HUDEP-2 (cell line): ENCODE measurements around the gene RFX2.
"Not testable (repeated sequence)": the region's sequence is repeated elsewhere in the genome, so short reads cannot be mapped to it uniquely, and the experiment has no call there.

Experiments used
- DNase-seq, 76 experiments: peaks; one replicate each; lab custom pipeline; 2025; ENCODE audit not compliant: unreplicated experiment in 76 of 76; lab: John Stamatoyannopoulos, UW

Gene RFX2

GRCh38 chr19:6106643-6107294 lies 3.5 kb downstream of the RFX2 start:
- not testable (repeated sequence) for DNase-seq

DNA sequence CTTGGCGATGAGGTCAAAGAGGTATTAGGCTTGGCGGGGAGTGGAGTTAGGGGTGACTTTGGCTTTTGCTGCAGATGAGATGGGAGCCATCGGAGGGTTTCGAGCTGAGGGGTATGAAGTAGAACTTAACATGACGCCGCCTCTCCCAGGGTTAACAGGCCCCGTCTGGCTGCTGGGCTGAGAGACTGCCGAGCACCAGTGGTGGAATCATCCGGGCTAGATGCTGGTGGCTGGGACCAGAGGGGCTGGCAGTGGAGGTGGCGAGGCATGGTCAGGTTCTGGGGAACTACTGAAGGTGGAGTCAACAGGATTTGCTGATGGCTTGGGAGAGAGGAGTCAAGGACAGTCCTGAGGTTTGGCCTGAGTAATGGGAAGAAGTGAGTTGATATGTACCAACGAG lies 4.9 kb downstream of the RFX2 start:
- no peak for DNase-seq

GRCh38 chr19:6103894-6104293 lies 6.4 kb downstream of the RFX2 start:
- no peak for DNase-seq

GRCh38 chr19:6103217-6103644 lies 7.1 kb downstream of the RFX2 start:
- peak in 17 of 76 experiments; percentile 8 to 70 (median 32) for DNase-seq

DNA sequence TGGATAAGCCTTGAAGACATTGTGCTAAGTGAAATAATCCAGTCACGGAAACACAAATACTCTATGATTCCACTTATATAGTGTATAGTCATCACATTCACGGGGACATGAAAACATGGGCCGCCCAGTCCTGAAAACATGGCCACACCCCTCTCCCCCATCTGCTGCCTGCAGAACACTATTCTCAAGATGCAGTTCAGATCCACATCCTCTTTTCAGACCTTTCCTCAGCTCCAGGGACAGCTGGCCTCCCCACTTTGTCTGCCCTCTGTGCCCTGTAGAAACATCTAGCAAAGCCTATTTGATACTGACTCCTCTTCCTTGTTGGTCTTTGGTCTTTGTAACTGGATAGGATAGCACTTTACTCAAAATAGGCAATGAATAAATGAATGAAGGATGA lies 8.3 kb downstream of the RFX2 start:
- DNase-seq, result no peak

GRCh38 chr19:6101291-6101825 lies 8.9 kb downstream of the RFX2 start:
- no peak for DNase-seq

DNA sequence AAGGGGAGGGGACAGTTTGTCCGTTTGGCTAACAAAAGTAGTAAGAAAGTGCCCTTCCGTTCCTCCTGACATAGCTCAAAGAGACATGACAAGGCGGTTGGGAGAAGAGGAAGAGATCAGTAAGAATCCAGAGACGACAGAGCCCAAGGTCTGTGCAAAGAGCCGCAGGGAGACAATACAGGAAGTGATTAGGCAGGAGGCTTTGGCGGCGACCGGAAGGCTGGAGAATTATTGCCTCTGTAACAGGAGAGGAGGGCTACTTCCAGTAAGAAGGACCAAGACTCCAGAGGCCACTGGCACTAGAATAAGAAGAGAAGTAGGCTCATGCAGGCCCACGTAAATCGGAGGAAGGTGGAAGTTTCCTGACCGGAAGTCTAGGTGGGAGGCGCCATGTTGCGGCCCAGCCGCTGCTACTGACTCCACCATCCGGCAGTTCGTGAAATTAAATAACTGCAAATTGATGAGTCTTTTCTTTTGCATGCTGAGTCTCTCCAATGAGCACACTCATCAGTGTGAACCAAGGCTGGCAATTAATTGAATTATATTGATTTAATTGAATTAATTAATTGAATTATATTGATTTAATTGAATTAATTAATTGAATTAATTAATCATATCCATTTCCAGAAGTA lies 9.9 kb downstream of the RFX2 start:
- DNase-seq, result peak in 44 of 76 experiments; percentile 12 to 75 (median 40)

- peak in 1 of 76 experiments; percentile 10 for DNase-seq
Observed at GRCh38 chr19:6099599-6099998, 10.7 kb downstream of the RFX2 start.

DNA sequence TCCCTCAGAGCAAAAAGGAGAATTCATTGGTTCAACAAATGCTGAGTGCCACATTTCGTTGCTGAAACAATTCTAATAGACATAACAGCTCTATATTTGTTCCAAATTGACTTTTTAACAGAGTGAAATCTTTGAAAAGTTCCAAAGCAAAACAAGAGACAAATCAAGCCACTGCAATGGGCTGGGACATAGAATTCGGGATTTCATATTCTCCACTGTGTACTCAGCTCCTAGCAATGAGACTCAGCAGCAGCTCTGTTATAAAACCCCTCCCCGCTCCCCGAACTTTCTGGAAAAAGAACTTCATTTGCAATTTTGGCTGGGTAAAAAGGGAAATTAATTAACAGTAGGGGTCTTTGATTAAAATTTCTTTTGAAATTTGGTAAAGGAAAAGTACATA lies 11.3 kb downstream of the RFX2 start:
- DNase-seq, result no peak

DNA sequence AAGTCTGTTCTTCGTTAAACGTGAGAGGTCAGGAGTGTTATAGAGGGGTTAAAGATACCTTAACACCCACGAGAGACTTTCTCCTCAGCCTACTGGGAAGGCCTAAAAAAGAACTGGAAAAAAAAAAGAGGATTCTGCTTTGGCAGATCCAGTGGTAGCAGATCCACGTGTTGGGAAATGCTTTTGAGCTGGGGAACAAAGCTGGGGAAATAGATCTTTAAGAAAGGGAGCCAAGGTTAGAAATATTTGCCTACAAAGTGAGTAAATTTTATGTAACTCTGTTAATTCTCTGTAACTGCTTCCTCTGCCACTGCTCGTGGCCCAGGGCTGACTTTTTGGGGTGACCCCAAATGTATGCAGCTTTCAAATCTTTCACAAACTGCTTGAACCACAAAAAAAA lies 11.7 kb downstream of the RFX2 start:
- no peak for DNase-seq

DNA sequence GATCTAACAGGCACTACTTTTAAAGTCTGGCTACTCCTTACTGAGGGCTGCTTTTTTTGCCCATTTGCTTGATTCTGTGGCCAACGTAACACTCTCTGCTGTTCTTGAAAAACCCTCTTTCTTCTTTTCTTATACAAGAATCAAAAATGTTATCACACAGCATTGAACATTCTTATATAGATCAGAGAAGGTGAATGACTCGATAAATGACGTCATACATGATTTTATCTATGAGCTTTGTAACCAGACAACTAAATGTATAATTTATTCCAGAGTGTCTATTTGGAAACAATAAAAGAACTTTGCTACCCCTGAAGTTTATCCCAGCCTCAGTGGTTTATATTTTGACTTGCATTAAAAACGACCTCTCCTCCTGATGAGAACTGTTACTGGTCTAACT lies 12.4 kb downstream of the RFX2 start:
- no peak for DNase-seq

- no peak for DNase-seq
Observed at GRCh38 chr19:6095760-6096159, 14.5 kb downstream of the RFX2 start.

- no peak for DNase-seq
Observed at GRCh38 chr19:6092329-6093286, 17.7 kb downstream of the RFX2 start.

DNA sequence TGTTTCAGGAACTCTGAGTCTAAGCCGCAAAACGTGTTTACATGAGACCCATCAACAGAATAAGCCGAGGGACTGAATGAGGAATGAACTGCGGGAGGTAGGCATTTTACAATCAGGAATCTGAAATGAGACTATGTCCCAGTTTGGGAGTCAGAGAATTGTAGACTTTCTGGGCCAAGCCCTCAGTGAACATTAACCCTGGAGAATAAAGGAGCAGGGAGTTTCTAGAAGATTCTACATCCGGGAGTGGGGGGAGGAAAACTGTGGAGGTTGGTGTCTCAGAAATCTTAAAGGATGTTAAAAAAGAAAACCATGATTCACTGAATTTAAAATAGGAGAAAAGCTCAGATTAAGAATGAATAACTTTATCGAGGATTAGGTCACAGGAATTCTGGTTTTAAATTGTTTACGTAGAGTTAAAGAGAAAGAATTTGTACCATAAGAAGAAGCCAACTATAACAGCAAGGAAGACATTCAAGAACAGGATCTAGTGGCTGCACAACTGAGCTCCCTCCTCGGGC lies 18.5 kb downstream of the RFX2 start:
- no peak for DNase-seq

GRCh38 chr19:6090634-6091033 lies 19.7 kb downstream of the RFX2 start:
- DNase-seq, result no peak

GRCh38 chr19:6088602-6089049 lies 21.7 kb downstream of the RFX2 start:
- DNase-seq, result no peak

DNA sequence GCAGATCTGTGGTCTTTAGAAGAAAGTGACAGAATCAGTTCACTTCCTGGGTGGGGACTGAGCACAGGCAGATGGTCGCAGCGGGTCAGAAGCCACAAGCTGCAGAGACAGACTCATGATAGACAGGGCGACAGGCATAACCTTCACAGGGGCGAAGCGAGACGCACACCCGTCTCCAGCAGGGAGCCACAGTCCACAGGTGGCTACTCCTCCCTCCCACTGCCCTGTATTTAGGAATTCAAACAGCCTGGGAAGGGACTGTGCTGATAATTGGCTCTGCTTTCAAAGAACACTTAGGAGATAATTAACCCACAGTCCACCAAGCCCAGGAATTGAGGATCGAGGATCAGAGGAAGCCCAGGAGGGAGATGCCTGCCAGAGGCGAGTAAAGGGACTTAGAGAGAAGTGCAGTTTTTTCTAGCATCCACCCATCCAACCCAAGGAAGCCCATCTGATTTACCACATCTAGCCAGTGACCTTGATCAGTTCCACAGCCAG lies 23.2 kb downstream of the RFX2 start:
- DNase-seq, result no peak

DNA sequence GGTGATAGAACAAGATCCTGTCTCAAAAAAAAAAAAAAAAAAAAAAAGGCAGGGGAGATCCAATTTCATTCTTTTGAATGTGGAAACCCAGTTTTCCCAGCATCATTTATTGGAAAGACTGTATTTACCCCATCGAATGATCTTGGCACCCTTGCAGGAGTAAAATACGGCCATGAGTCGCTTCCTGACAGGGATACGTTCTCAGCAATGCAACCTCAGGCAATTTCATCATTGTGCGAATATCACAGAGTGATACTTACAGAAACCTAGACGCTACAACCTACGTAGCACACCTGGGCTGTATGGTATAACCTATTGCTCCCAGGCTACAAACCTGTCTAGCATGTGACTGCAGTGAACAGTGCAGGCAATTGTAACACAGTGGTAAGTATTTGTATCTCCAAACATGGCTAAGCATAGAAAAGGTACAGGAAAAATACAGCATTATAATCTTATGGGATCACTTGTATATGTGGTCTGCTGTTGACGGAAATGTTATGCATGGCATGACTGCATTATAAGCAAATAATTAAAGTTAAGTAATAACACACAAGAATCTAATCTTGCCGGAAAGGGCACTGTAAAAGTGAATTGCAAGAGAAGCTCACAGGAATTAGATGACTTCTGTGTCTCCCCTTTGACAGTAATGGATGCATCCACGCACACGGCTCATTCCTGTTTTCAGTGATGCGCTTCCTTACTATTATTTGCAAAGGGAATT lies 24.1 kb downstream of the RFX2 start:
- no peak for DNase-seq

GRCh38 chr19:6084821-6085220 lies 25.5 kb downstream of the RFX2 start:
- DNase-seq, result no peak

DNA sequence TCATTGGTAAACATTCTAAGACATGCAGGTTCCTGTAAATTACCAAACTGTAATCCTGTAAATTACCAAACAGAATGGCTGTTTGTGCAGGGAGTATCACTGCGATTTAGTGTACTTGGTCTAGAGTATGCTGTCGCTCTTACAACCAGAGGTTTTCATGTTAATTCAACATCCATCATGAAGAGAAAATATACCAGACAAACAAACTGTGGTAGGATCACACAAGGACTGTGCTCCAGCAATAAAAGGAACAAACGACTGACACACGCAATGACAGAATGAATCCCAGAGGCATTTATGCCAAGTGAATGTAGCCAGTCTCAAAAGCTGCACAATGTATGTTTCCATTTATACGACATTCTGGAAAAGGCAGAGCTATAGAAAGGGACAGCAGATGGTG lies 31.2 kb downstream of the RFX2 start:
- no peak for DNase-seq
